Neural crest cell (in vitro differentiated cells): ENCODE measurements around the gene SLC6A7. TPM values are rescaled to one million over a fixed set of nuclear protein-coding genes. Genes with fewer than 3 reads are reported as not detected.
A peak's percentile ranks its signal among the peaks of the same experiment; 100 is the strongest.

Source experiments
- DNase-seq: peaks from one replicate; pipeline ENCODE4 v3.0.0; 2021; ENCODE audit warnings: low read depth, mixed read lengths, low spot score
- H3K27ac Mint-ChIP-seq: one replicate; pipeline ENCODE4 v1.8.0; 2021; ENCODE audit warnings: mild to moderate bottlenecking, mixed read lengths; ENCODE audit not compliant: unreplicated experiment
- H3K27me3 Mint-ChIP-seq: 2 replicates; pipeline ENCODE4 v1.8.0; 2021; ENCODE audit warnings: low read depth, mild to moderate bottlenecking, mixed read lengths
- H3K36me3 Mint-ChIP-seq: 2 replicates; pipeline ENCODE4 v1.8.0; 2021; ENCODE audit warnings: low read depth, mild to moderate bottlenecking, mixed read lengths
- H3K4me1 Mint-ChIP-seq: 2 replicates; pipeline ENCODE4 v1.8.0; 2021; ENCODE audit warnings: mixed read lengths
- H3K4me3 Mint-ChIP-seq: one replicate; pipeline ENCODE4 v1.8.0; 2021; ENCODE audit warnings: mild to moderate bottlenecking, mixed read lengths
- H3K9me3 Mint-ChIP-seq: 2 replicates; pipeline ENCODE4 v1.8.0; 2021; ENCODE audit warnings: mixed read lengths
- CTCF ChIP-seq: fragments of 200-600 bp; sonication (generic); conservative IDR thresholded peaks from 2 replicates; pipeline ENCODE4 v1.5.0; 2021; ENCODE audit warnings: antibody characterized with exemption, mild to moderate bottlenecking
- total RNA-seq: library from RNA; stranded (reverse); gene quantifications from 2 replicates; pipeline ENCODE4 v1.2.1, GENCODE V29; 2021

The SLC6A7 gene
- total RNA-seq, 1 donor from 2014 or later = not detected

- peak; percentile 96 for TF ChIP-seq CTCF
- Mint-ChIP-seq H3K4me3 (no peak overlapping the region), H3K27ac (no peak overlapping the region), H3K36me3 (no peaks in the 10 kb centered on the region), H3K9me3 (no peaks in the 10 kb centered on the region), H3K27me3 (peaks cover 2% of the 10 kb centered on the region), H3K4me1 (no peaks in the 10 kb centered on the region)
- DNase-seq = peak; percentile 92
Measured at GRCh38 chr5:150217873-150218692, 28.2 kb downstream of the SLC6A7 start.

- H3K27me3 Mint-ChIP-seq = peaks cover 2% of the 10 kb centered on the region
- H3K27ac Mint-ChIP-seq = no peak overlapping the region
- H3K4me3 Mint-ChIP-seq = no peak overlapping the region
- H3K36me3 Mint-ChIP-seq = no peaks in the 10 kb centered on the region
- no peaks in the 10 kb centered on the region for H3K9me3 Mint-ChIP-seq
- DNase-seq = no peak
- H3K4me1 Mint-ChIP-seq = no peaks in the 10 kb centered on the region
- no peak for TF ChIP-seq CTCF
Measured at GRCh38 chr5:150218693-150219035, 28.8 kb downstream of the SLC6A7 start.

DNA sequence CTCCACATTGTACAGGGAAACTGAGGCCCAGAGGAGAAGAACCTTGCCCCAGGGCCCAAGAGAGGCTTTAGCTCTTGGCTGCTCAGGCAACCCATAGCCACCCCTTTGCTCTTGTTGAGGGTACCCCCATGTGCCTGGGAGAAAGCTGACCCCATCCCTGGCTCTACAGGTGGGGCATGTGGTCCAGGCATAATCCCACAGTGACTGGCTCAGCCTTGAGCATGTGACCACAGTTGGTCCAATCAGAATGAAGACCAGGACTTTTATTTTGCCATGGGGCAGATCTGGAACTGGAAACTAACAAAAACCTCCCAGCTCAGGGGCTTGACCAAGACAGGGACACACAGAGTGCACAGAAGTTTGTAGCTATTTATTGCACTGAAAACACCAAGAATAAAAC, 29.3 kb downstream of the SLC6A7 start:
- Mint-ChIP-seq H3K36me3 (no peaks in the 10 kb centered on the region), H3K27ac (no peak overlapping the region), H3K27me3 (peaks cover 2% of the 10 kb centered on the region), H3K4me1 (peaks cover under 1% of the 10 kb centered on the region), H3K9me3 (no peaks in the 10 kb centered on the region), H3K4me3 (no peak overlapping the region)
- TF ChIP-seq CTCF = no peak
- DNase-seq = no peak

DNA sequence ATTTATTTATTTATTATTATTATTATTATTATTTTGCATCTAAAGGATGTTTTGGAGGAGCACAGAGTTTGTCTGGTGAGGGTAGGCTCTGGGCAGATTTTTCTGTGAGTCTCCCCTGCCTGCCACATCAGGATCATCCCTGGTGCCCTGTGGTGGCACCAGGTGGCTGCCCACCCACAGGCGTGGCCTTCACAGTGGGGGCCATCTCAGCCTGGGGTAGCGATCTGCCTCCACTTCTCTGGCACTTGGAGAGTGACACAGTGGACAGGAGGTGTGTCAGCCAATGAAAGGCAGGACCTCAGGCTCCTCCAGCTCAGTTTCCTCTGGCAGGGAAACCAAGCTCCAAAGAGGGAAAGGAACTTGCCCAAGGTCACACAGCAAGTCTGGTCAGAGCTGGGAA, 30.0 kb downstream of the SLC6A7 start:
- H3K4me1 Mint-ChIP-seq = peaks cover 7% of the 10 kb centered on the region
- no peak for DNase-seq
- H3K36me3 Mint-ChIP-seq = no peaks in the 10 kb centered on the region
- H3K27me3 Mint-ChIP-seq = peaks cover 2% of the 10 kb centered on the region
- H3K9me3 Mint-ChIP-seq = no peaks in the 10 kb centered on the region
- no peak overlapping the region for H3K4me3 Mint-ChIP-seq
- H3K27ac Mint-ChIP-seq = no peak overlapping the region
- no peak for TF ChIP-seq CTCF

DNA sequence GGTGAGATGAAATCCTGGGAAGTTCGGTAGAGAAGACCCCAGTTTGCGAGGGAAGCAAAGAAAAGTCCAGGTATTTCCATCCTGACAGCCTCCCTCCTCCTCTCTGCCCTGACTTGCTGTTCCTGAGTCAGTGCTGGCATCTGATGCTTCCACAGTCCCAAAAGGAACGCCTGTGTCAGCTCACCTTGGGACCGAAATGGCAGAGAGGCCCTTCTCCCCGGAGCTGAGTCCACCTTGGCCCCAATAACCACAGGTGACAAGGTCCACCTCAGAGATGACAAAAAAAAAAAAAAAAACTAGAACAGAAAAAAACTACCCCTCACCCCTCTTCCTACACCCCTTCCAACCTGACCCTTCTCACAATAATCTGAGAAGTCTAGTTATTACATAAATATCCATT, 31.6 kb downstream of the SLC6A7 start:
- Mint-ChIP-seq H3K27ac (no peak overlapping the region), H3K36me3 (no peaks in the 10 kb centered on the region), H3K9me3 (no peaks in the 10 kb centered on the region), H3K4me3 (no peak overlapping the region), H3K4me1 (peaks cover 8% of the 10 kb centered on the region), H3K27me3 (peaks cover 2% of the 10 kb centered on the region)
- no peak for DNase-seq
- no peak for TF ChIP-seq CTCF
